H1 (cell line): ENCODE data around the gene CHST3.

ENCODE experiments used
- TAF1 ChIP-seq: IDR thresholded peaks from 2 replicates; pipeline ENCODE4 v1.6.1; 2011; ENCODE audit warnings: mild to moderate bottlenecking, low read depth, low read length
- ZNF274 ChIP-seq: IDR thresholded peaks from 2 replicates; pipeline ENCODE4 v1.7.0; 2012; ENCODE audit warnings: low read length, borderline replicate concordance; ENCODE audit errors: extremely low read depth

- TF ChIP-seq ZNF274 (no peak), TAF1 (no peak)
These were observed 62.3 kb downstream of the CHST3 start for GRCh38 chr10:72026278-72027111.
